Tibial nerve (tissue), 4 donors: ENCODE data around the gene CFAP97.

ENCODE experiments used
- CTCF ChIP-seq, 5 experiments: fragments of 200-600 bp in 3 of 5; fragments of 450-650 bp in 2 of 5; sonication (generic) in 3 of 5; IDR thresholded peaks; one replicate each; pipeline ENCODE4 v1.5.1; 2016 to 2019; ENCODE audit warnings: antibody characterized with exemption in 5 of 5, mild to moderate bottlenecking in 3 of 5, moderate library complexity in 2 of 5
- EP300 ChIP-seq, 2 donors: sonication (generic); formaldehyde crosslinking; IDR thresholded peaks; one replicate each; pipeline ENCODE4 v1.6.1; 2017; ENCODE audit warnings: antibody characterized with exemption in 2 of 2, mild to moderate bottlenecking in 1 of 2
- POLR2A ChIP-seq, 2 donors: fragments of 450-650 bp; IDR thresholded peaks; one replicate each; pipeline ENCODE4 v1.6.1; 2017; ENCODE audit warnings: antibody characterized with exemption in 2 of 2, mild to moderate bottlenecking in 2 of 2, moderate library complexity in 2 of 2

- TF ChIP-seq CTCF (IDR thresholded peaks at IDR 0.05) (no peak), EP300 (IDR thresholded peaks at IDR 0.05) (no peak), POLR2A (IDR thresholded peaks at IDR 0.05) (no peak)
These were observed 25.4 kb upstream of the CFAP97 start for GRCh38 chr4:185229021-185229818.
